GM10248 (cell line): ENCODE results near the gene HES7.

Experiments used
- CTCF ChIA-PET: fragments of 300-600 bp; sonication (Branson Sonifier 250); formaldehyde crosslinking; extraction: SDS; loops from one replicate; lab custom pipeline; 2021; ENCODE audit warnings: antibody characterized with exemption; lab: Yijun Ruan, JAX
- POLR2A ChIA-PET: fragments of 350-650 bp; sonication (Branson Sonifier 250); formaldehyde crosslinking; extraction: SDS; loops from one replicate; lab custom pipeline; 2020; ENCODE audit warnings: antibody characterized with exemption; lab: Yijun Ruan, JAX
- DNase-seq: peaks from one replicate; pipeline ENCODE4 v3.0.0; 2012; ENCODE audit errors: extremely low spot score
- TF ChIP-seq, protein P1 (sequence below): IDR thresholded peaks from 2 replicates; pipeline ENCODE4 v1.5.1; 2012; ENCODE audit warnings: mild to moderate bottlenecking, low read depth; ENCODE audit errors: extremely low read depth, missing control alignments, control extremely low read depth

Gene HES7

DNA sequence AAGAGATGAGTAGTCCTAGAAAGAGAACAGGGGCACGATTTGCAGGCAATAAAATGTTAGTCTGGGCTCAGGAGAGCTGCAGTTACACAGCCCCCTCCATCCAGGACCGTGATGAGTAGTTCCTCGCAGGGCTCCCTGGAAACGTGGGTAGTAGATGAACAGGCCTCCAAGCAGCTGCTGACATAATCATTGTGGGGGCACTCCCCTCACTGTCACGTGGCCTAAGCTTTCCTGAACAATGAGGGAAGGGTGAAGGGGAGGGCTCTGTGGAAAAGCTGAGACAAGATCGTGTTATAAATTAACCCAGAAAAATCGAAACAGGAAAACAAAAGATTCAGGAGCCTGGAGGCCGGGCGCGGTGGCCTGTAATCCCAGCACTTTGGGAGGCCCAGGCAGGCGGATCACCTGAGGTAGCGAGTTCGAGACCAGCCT, 29.6 kb upstream of the HES7 start:
- CTCF ChIA-PET: interaction anchor here (1.6 to 4.4 kb wide), 2 partner anchors 15 to 34 kb away, joined by 4 to 46 read pairs; no protein-coding TSS in a partner anchor
- POLR2A ChIA-PET: interaction anchor here (0.6 to 4.1 kb wide), 8 partner anchors 11 to 795 kb away, joined by 3 to 37 read pairs (median 5); partner anchors contain the start of genes BORCS6 and HES7
- no peak for DNase-seq
- TF ChIP-seq, protein P1, sequence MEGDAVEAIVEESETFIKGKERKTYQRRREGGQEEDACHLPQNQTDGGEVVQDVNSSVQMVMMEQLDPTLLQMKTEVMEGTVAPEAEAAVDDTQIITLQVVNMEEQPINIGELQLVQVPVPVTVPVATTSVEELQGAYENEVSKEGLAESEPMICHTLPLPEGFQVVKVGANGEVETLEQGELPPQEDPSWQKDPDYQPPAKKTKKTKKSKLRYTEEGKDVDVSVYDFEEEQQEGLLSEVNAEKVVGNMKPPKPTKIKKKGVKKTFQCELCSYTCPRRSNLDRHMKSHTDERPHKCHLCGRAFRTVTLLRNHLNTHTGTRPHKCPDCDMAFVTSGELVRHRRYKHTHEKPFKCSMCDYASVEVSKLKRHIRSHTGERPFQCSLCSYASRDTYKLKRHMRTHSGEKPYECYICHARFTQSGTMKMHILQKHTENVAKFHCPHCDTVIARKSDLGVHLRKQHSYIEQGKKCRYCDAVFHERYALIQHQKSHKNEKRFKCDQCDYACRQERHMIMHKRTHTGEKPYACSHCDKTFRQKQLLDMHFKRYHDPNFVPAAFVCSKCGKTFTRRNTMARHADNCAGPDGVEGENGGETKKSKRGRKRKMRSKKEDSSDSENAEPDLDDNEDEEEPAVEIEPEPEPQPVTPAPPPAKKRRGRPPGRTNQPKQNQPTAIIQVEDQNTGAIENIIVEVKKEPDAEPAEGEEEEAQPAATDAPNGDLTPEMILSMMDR: no peak

DNA sequence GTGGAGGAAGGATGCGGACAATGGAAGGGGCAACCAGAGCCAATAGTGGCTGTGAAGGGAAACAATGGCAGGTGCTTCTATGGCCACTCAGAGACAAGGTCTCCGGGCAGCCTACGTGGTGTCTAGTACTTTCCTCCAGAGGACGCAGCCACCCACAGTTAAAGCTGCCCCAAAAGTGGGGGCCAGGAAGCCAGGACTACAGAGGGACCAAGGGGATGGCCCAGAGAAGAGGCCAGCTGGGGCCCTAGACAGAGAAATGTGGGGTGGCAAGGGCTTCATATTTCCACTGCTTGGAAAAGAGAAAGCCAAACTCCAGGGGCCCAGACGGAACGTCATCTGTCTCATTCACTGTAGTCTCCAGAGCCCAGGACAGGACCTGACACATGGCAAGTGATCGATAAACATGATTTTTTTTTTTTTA, 29.1 kb upstream of the HES7 start:
- ChIA-PET POLR2A (interaction anchor here (2.3 kb wide), 1 partner anchor 19 kb away, joined by 22 read pairs; no protein-coding TSS in a partner anchor), CTCF (interaction anchor here (4.4 kb wide), 1 partner anchor 14 kb away, joined by 46 read pairs; no protein-coding TSS in a partner anchor)
- TF ChIP-seq, protein P1: no peak
- DNase-seq: no peak

DNA sequence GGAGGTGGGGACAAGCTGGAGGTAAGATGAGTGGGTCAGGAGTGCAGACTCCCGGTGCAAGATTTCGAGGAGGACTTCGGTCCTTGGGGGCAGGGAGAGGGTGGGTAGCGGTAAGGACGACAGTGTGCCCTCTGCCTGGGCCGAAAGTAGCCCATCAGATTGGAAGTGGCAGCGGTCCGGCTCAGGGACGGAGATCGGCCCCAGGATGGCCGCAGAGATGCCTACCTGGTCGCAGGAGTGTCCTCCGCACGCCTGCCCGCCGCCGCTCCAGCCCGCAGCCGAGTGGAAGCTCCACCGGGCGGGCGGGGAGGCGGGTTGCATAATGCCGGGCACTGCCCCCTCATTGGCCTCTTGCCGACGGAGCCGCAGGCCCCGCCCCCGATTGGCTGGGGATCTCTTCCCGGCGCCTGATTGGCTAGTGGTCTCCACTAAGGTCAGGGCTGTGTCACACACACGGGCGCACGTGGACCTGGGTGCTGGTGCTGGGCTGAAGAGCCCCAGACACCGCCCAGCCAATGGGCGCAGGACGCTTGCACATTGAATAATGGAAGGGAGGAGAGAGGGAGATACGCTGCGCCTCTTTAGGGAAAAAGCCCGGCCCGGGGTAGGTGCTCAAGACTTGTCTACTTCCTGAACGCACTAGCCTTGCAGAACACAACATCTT, 28.3 kb upstream of the HES7 start, which contains the start of gene PER1:
Gene PER1, minus strand, starts transcription at position 293 of the 664 bp plus-strand sequence. CDS start 1,698 bp downstream, outside the sequence.
- ChIA-PET POLR2A (interaction anchor here (0.7 to 2.6 kb wide), 5 partner anchors 9 to 69 kb away, joined by 3 to 26 read pairs (median 3); partner anchors contain the start of gene HES7), CTCF (interaction anchor here (5.4 kb wide), 1 partner anchor 12 kb away, joined by 67 read pairs; no protein-coding TSS in a partner anchor)
- DNase-seq: peak; percentile 90
- TF ChIP-seq, protein P1: no peak

DNA sequence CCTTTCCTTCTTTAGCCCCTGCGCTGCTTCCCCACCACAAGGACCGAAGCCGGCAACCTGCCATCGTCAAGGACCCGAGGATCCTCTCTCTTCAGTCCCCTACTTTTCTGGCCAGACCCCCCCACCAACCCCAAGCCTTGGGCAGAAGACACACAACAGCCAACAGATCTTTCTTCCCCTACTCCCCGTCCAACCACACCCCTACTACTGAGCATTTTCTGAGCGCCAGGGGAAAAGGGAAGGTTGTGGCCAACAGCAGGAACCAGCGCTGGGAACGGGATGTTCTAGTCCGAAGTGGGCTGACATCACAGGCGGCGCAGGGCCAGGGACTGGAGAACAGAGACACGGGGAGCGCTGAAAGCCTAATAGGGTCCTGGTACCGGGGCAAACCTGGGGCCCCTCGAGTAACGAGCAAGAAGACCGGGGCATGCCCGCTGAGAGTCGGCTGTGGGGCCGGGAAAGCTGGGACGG, 27.8 kb upstream of the HES7 start:
- CTCF ChIA-PET: interaction anchor here (5.4 kb wide), 1 partner anchor 12 kb away, joined by 67 read pairs; no protein-coding TSS in a partner anchor
- POLR2A ChIA-PET: interaction anchor here (0.6 to 2.8 kb wide), 8 partner anchors 8 to 69 kb away, joined by 3 to 26 read pairs (median 3); partner anchors contain the start of genes BORCS6 and HES7

DNA sequence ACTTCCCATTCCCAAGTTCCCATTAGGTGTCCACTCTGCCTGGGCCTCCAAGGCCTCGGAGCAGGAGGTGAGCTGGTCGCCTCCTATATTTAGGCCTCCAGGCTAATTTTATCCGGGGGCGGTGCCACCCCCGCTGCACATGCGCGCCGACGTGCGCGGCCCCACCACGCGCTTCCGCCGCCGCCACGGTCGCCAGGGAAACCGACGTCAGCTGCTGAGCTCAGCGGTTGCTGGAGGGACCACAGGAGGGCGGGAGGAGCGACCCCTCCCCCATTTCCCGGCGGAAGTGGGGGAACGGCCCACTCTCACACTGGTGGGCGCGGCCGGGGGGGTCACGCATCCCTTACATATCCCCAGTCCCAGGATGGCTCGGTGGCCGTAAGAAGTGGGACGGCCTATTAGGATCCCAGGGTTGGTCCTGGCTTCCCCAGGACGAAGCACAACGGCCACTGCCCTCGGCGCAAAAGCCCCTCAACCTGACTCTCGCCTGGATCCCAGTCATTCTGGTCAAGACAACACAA, 27.3 kb upstream of the HES7 start:
- TF ChIP-seq, protein P1: no peak
- peak; percentile 90 for DNase-seq
- POLR2A ChIA-PET: interaction anchor here (0.6 to 2.8 kb wide), 4 partner anchors 11 to 39 kb away, joined by 3 to 26 read pairs (median 12); partner anchors contain the start of gene BORCS6
- CTCF ChIA-PET: interaction anchor here (0.6 to 5.4 kb wide), 2 partner anchors 11 to 29 kb away, joined by 3 to 67 read pairs; no protein-coding TSS in a partner anchor

More for the DNA sequence above, 27.8 kb upstream of the HES7 start:
- TF ChIP-seq, protein P1: no peak
- no peak for DNase-seq
